Measurements from ENCODE around the gene CYFIP1. TPM values are rescaled to one million over a fixed set of nuclear protein-coding genes. Genes with fewer than 3 reads are reported as not detected.

Gene CYFIP1
- total and polyA plus RNA-seq, 4 donors: 27.0 to 136 (median 86.7) TPM

- TF ChIP-seq CTCF (IDR thresholded peaks at IDR 0.05; ENCODE audit: control extremely low read depth, extremely low read depth): no peak
- Histone ChIP-seq H3K9ac (ENCODE audit: insufficient read depth in 1 of 2, low read length in 2 of 2) (no peak overlapping the region), H3K36me3 (ENCODE audit: control insufficient read depth in 4 of 4, insufficient read depth in 4 of 4, low read length in 4 of 4) (peaks cover 0 to 25% (median 5%) of the 10 kb centered on the region in 4 donors), H3K4me1 (ENCODE audit: control insufficient read depth in 5 of 5, insufficient read depth in 5 of 5, low read length in 5 of 5) (peaks cover 0 to 24% (median 3%) of the 10 kb centered on the region in 5 donors), H3K27me3 (ENCODE audit: control insufficient read depth in 3 of 3, insufficient read depth in 3 of 3, low read length in 2 of 3) (no peaks in the 10 kb centered on the region), H3K27ac (ENCODE audit: low read depth in 1 of 2, low read length in 1 of 2) (no peak overlapping the region), H3K9me3 (ENCODE audit: control insufficient read depth in 4 of 4, insufficient read depth in 3 of 4, low read length in 3 of 4) (peaks cover 0 to 2% (median 0%) of the 10 kb centered on the region in 4 donors), H3K4me3 (no peak overlapping the region)
- whole genome bisulfite sequencing, 2 donors: 54 to 69% methylated on average over 4 of the region's 4 CpGs
- no peak for DNase-seq
- ATAC-seq (ENCODE audit: insufficient read depth, low FRiP score): no peak
Observed at GRCh38 chr15:22948056-22948455, 32.1 kb downstream of the CYFIP1 start.

GRCh38 chr15:22947101-22948000, 32.8 kb downstream of the CYFIP1 start:
- Histone ChIP-seq H3K9ac (ENCODE audit: insufficient read depth in 1 of 2, low read length in 2 of 2) (no peak overlapping the region), H3K4me1 (ENCODE audit: control insufficient read depth in 5 of 5, insufficient read depth in 5 of 5, low read length in 5 of 5) (peaks cover 0 to 23% (median 3%) of the 10 kb centered on the region in 5 donors), H3K27ac (ENCODE audit: low read depth in 1 of 2, low read length in 1 of 2) (no peak overlapping the region), H3K4me3 (no peak overlapping the region), H3K9me3 (ENCODE audit: control insufficient read depth in 4 of 4, insufficient read depth in 3 of 4, low read length in 3 of 4) (peaks cover 0 to 2% (median 0%) of the 10 kb centered on the region in 4 donors), H3K36me3 (ENCODE audit: control insufficient read depth in 4 of 4, insufficient read depth in 4 of 4, low read length in 4 of 4) (peaks cover 3 to 32% (median 11%) of the 10 kb centered on the region in 4 donors), H3K27me3 (ENCODE audit: control insufficient read depth in 3 of 3, insufficient read depth in 3 of 3, low read length in 2 of 3) (no peaks in the 10 kb centered on the region)
- 91 to 95% methylated on average over 27 of the region's 27 CpGs for WGBS, 2 donors
- ATAC-seq (ENCODE audit: insufficient read depth, low FRiP score) (no peak), DNase-seq (no peak)
- TF ChIP-seq CTCF (IDR thresholded peaks at IDR 0.05; ENCODE audit: control extremely low read depth, extremely low read depth): no peak

- ATAC-seq (ENCODE audit: insufficient read depth, low FRiP score): no peak
Observed at GRCh38 chr15:22945071-22945470, 35.1 kb downstream of the CYFIP1 start.

More at GRCh38 chr15:22945071-22945470, 35.1 kb downstream of the CYFIP1 start:
- Histone ChIP-seq H3K36me3 (ENCODE audit: control insufficient read depth in 4 of 4, insufficient read depth in 4 of 4, low read length in 4 of 4) (peaks cover 8 to 38% (median 17%) of the 10 kb centered on the region in 4 donors), H3K4me1 (ENCODE audit: control insufficient read depth in 5 of 5, insufficient read depth in 5 of 5, low read length in 5 of 5) (peaks cover 0 to 9% (median under 1%) of the 10 kb centered on the region in 5 donors), H3K27ac (ENCODE audit: low read depth in 1 of 2, low read length in 1 of 2) (no peak overlapping the region), H3K9ac (ENCODE audit: insufficient read depth in 1 of 2, low read length in 2 of 2) (no peak overlapping the region), H3K9me3 (ENCODE audit: control insufficient read depth in 4 of 4, insufficient read depth in 3 of 4, low read length in 3 of 4) (peaks cover 0 to 2% (median 0%) of the 10 kb centered on the region in 4 donors), H3K4me3 (no peak overlapping the region), H3K27me3 (ENCODE audit: control insufficient read depth in 3 of 3, insufficient read depth in 3 of 3, low read length in 2 of 3) (no peaks in the 10 kb centered on the region)
- no peak for TF ChIP-seq CTCF (IDR thresholded peaks at IDR 0.05; ENCODE audit: control extremely low read depth, extremely low read depth)
- 93 to 94% methylated on average over 10 of the region's 10 CpGs for WGBS, 2 donors
- DNase-seq: no peak
